Liver (tissue), 9 donors: ENCODE data around the gene DCUN1D3. TPM values are rescaled to one million over a fixed set of nuclear protein-coding genes. Genes with fewer than 3 reads are reported as not detected.
A peak's percentile ranks its signal among the peaks of the same experiment; 100 is the strongest.

Experiments used
- DNase-seq: peaks from one replicate; pipeline ENCODE4 v3.0.0-alpha.2; 2017; ENCODE audit warnings: low spot score
- H3K27ac ChIP-seq, 2 donors: one replicate each; pipeline ENCODE4 v1.7.0; 2013; ENCODE audit warnings: inconsistent platforms in 2 of 2, low read length in 2 of 2, control low read depth in 1 of 2, low read depth in 1 of 2, mild to moderate bottlenecking in 1 of 2
- H3K27me3 ChIP-seq, 4 donors: one replicate each; pipeline versions ENCODE4 v1.6.1 to v1.7.0; 2013; ENCODE audit warnings: low read length in 3 of 4, inconsistent platforms in 1 of 4, mild to moderate bottlenecking in 1 of 4, moderate library complexity in 1 of 4; ENCODE audit not compliant: control insufficient read depth in 4 of 4, insufficient read depth in 4 of 4
- H3K36me3 ChIP-seq, 4 donors: one replicate each; pipeline versions ENCODE4 v1.6.1 to v1.7.0; 2013; ENCODE audit warnings: low read length in 3 of 4, mild to moderate bottlenecking in 3 of 4, low read depth in 1 of 4, moderate library complexity in 1 of 4; ENCODE audit not compliant: control insufficient read depth in 4 of 4, insufficient read depth in 3 of 4
- H3K4me1 ChIP-seq, 4 donors: one replicate each; pipeline versions ENCODE4 v1.6.1 to v1.7.0; 2013; ENCODE audit warnings: low read length in 3 of 4, mild to moderate bottlenecking in 3 of 4, moderate library complexity in 1 of 4; ENCODE audit not compliant: control insufficient read depth in 4 of 4, insufficient read depth in 4 of 4
- H3K4me3 ChIP-seq, 3 donors: one replicate each; pipeline versions ENCODE4 v1.6.1 to v1.7.0; 2013; ENCODE audit warnings: low read length in 3 of 3, control low read depth in 1 of 3, low read depth in 1 of 3, mild to moderate bottlenecking in 1 of 3
- H3K9ac ChIP-seq, 2 donors: one replicate each; pipeline ENCODE4 v1.7.0; 2013; ENCODE audit warnings: low read length in 2 of 2, mild to moderate bottlenecking in 2 of 2, moderate library complexity in 2 of 2, control low read depth in 1 of 2, low read depth in 1 of 2
- H3K9me3 ChIP-seq, 4 donors: one replicate each; pipeline versions ENCODE4 v1.6.1 to v1.7.0; 2013; ENCODE audit warnings: low read length in 3 of 4; ENCODE audit not compliant: control insufficient read depth in 4 of 4
- CTCF ChIP-seq: fragments of 150-350 bp; IDR thresholded peaks from 2 replicates; pipeline ENCODE4 v1.5.1; 2017; ENCODE audit warnings: improper control_type of control experiment, low read depth, low read length; ENCODE audit not compliant: missing input control
- EGR1 ChIP-seq, 2 donors: IDR thresholded peaks; 2 replicates each; pipeline ENCODE4 v1.6.1; 2016 to 2018; ENCODE audit warnings: antibody characterized with exemption in 2 of 2, low read depth in 2 of 2
- FOXA1 ChIP-seq: IDR thresholded peaks from 2 replicates; pipeline ENCODE4 v1.6.1; 2016; ENCODE audit warnings: antibody characterized with exemption
- FOXA2 ChIP-seq: IDR thresholded peaks from 2 replicates; pipeline ENCODE4 v1.6.1; 2016; ENCODE audit warnings: antibody characterized with exemption
- GABPA ChIP-seq, 2 donors: IDR thresholded peaks in 1 of 2; conservative IDR thresholded peaks in 1 of 2; 2 replicates each; pipeline ENCODE4 v1.6.1; 2016; ENCODE audit warnings: antibody characterized with exemption in 2 of 2, mild to moderate bottlenecking in 1 of 2, moderate library complexity in 1 of 2
- HNF4A ChIP-seq, 2 donors: conservative IDR thresholded peaks; 2 replicates each; pipeline ENCODE4 v1.6.1; 2016; ENCODE audit warnings: antibody characterized with exemption in 2 of 2, mild to moderate bottlenecking in 2 of 2
- HNF4G ChIP-seq: IDR thresholded peaks from 2 replicates; pipeline ENCODE4 v1.6.1; 2016; ENCODE audit warnings: antibody characterized with exemption
- JUND ChIP-seq, 2 donors: IDR thresholded peaks; 2 replicates each; pipeline ENCODE4 v1.6.1; 2016; ENCODE audit warnings: antibody characterized with exemption in 2 of 2
- NR2F2 ChIP-seq: IDR thresholded peaks from 2 replicates; pipeline ENCODE4 v1.6.1; 2016; ENCODE audit warnings: antibody characterized with exemption
- RAD21 ChIP-seq, 2 donors: IDR thresholded peaks; 2 replicates each; pipeline ENCODE4 v1.6.1; 2016; ENCODE audit warnings: antibody characterized with exemption in 2 of 2, mild to moderate bottlenecking in 2 of 2
- REST ChIP-seq: IDR thresholded peaks from 2 replicates; pipeline ENCODE4 v1.6.1; 2016; ENCODE audit warnings: antibody characterized with exemption, mild to moderate bottlenecking
- RXRA ChIP-seq, 2 donors: IDR thresholded peaks; 2 replicates each; pipeline ENCODE4 v1.6.1; 2017 to 2018; ENCODE audit warnings: antibody characterized with exemption in 2 of 2, mild to moderate bottlenecking in 1 of 2
- SP1 ChIP-seq: IDR thresholded peaks from 2 replicates; pipeline ENCODE4 v1.6.1; 2018; ENCODE audit warnings: antibody characterized with exemption, mild to moderate bottlenecking
- TAF1 ChIP-seq: conservative IDR thresholded peaks from 2 replicates; pipeline ENCODE4 v1.6.1; 2016; ENCODE audit warnings: antibody characterized with exemption, mild to moderate bottlenecking
- YY1 ChIP-seq: IDR thresholded peaks from 2 replicates; pipeline ENCODE4 v1.6.1; 2016; ENCODE audit warnings: antibody characterized with exemption, mild to moderate bottlenecking
- ZBTB33 ChIP-seq: IDR thresholded peaks from 2 replicates; pipeline ENCODE4 v1.6.1; 2016; ENCODE audit warnings: antibody characterized with exemption
- WGBS: extraction: QIAGEN DNeasy Blood & Tissue Kit; methylation state at CpG from one replicate; pipeline ENCODE4 v1.1.7; 2013; 5-methylcytosine and 5-hydroxymethylcytosine counted together
- polyA plus RNA-seq, 2 donors: library from polyadenylated mRNA; stranded (reverse) in 1 of 2; unstranded in 1 of 2; fragments of 200-250 nt in 1 of 2; fragments of >200 nt in 1 of 2; fragmentation: Nextera tagmentation in 1 of 2; extraction: Ambion mirVana in 1 of 2; gene quantifications; one replicate each; pipeline versions ENCODE4 v1.2.1 to v1.2.3, GENCODE V29; 2013 to 2015
- total RNA-seq, 2 donors: library from RNA; depleted of rRNA; stranded (reverse); fragments of >200 nt; gene quantifications; one replicate each; pipeline ENCODE4 v1.2.3, GENCODE V29; 2014
- TF ChIP-seq, protein P1 (sequence below): IDR thresholded peaks from 2 replicates; pipeline ENCODE4 v1.6.1; 2016; ENCODE audit warnings: antibody characterized with exemption
- TF ChIP-seq, protein P2 (sequence below): IDR thresholded peaks from 2 replicates; pipeline ENCODE4 v1.6.1; 2016; ENCODE audit warnings: antibody characterized with exemption
- donor health status: healthy.
- donor health status: healthy.
- donor health status: healthy.
- donor health status: healthy.
- donor health status: healthy.

Gene DCUN1D3
- total and polyA plus RNA-seq, 4 donors: 2.7 to 16.8 (median 4.8) TPM

- Histone ChIP-seq H3K9me3 (no peaks in the 10 kb centered on the region), H3K4me3 (no peak overlapping the region), H3K9ac (no peak overlapping the region), H3K36me3 (peaks cover 0 to 5% (median 0%) of the 10 kb centered on the region in 4 donors), H3K4me1 (peaks cover 3 to 21% (median 8%) of the 10 kb centered on the region in 4 donors), H3K27ac (peak overlapping the region in 1 of 2 donors; percentile 2), H3K27me3 (no peaks in the 10 kb centered on the region)
- no peak for TF ChIP-seq CTCF
- TF ChIP-seq SP1: no peak
- peak in 1 of 2 donors; percentile 7 for TF ChIP-seq HNF4A (conservative IDR thresholded peaks at IDR 0.05)
- TF ChIP-seq RAD21 (IDR thresholded peaks at IDR 0.05): no peak
- no peak for TF ChIP-seq GABPA (IDR thresholded peaks at IDR 0.05 in 1 of 2, conservative IDR thresholded peaks at IDR 0.05 in 1 of 2)
- TF ChIP-seq EGR1 (IDR thresholded peaks at IDR 0.05; ENCODE audit: low read depth in 2 of 2): no peak
- TF ChIP-seq YY1: no peak
- peak; percentile 42 for TF ChIP-seq REST
- TF ChIP-seq, protein P1, sequence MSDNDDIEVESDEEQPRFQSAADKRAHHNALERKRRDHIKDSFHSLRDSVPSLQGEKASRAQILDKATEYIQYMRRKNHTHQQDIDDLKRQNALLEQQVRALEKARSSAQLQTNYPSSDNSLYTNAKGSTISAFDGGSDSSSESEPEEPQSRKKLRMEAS: no peak
- TF ChIP-seq HNF4G: no peak
- TF ChIP-seq, protein P2, sequence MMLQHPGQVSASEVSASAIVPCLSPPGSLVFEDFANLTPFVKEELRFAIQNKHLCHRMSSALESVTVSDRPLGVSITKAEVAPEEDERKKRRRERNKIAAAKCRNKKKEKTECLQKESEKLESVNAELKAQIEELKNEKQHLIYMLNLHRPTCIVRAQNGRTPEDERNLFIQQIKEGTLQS: no peak
- no peak for TF ChIP-seq TAF1
- no peak for TF ChIP-seq ZBTB33
- TF ChIP-seq RXRA (IDR thresholded peaks at IDR 0.05): peak in 1 of 2 donors; percentile 20
- TF ChIP-seq FOXA1: no peak
- peak in 1 of 2 donors; percentile 48 for TF ChIP-seq JUND (IDR thresholded peaks at IDR 0.05)
- TF ChIP-seq FOXA2: no peak
- TF ChIP-seq NR2F2: peak; percentile 64
- WGBS: 81% methylated on average over 4 of the region's 4 CpGs
- DNase-seq: no peak
These were observed 6.4 kb upstream of the DCUN1D3 start for GRCh38 chr16:20906341-20907255.
